COLO668 (cell line): ENCODE data around the gene PRLR.

Source experiments
- DNase-seq: peaks from one replicate; lab custom pipeline; 2025; ENCODE audit not compliant: unreplicated experiment; lab: John Stamatoyannopoulos, UW

PRLR gene

DNA sequence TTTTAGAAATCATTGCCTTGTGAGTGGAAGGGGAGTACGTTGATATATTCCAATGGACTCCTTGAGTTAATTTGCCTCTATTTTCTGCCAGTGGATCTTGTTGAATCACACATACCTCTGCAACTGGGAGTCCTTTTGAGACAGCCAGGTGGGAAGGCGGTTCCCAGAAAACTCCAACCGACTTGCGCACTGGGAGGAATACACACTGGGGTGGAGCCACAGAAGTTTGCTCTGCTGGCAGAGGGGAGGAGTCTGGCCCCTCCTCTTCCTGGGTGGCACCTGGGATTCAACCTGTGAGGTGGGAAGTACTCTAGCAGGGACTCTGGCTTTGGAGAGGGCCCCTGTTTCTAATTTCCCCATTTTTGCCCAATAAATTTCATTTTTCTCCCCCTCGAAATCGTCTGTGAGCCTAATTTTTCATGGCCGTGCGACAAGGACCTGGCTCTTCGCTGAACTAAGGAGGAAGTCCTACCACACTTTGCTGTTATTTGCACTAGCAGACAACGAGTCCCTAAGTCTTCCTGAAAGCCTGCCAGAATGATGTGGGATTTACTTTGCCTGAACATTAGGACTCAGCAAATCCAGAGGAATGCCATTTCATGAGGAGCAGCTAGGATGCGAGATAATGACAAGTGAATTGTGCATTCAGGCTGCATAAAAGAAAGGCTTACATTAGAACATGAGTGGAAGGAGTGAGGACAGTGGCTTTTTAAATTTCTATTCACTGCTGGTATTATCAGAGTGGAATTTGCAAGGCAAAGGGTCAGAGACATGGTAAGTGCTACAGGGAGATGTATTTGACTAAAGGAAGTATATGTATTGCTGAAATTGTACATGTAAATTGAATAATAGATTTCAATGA lies 67.2 kb downstream of the PRLR start:
- no peak for DNase-seq

- DNase-seq, result no peak
These were observed 68.5 kb downstream of the PRLR start for GRCh38 chr5:35161652-35162273.

GRCh38 chr5:35160486-35161116 lies 69.7 kb downstream of the PRLR start:
- DNase-seq, result no peak

DNA sequence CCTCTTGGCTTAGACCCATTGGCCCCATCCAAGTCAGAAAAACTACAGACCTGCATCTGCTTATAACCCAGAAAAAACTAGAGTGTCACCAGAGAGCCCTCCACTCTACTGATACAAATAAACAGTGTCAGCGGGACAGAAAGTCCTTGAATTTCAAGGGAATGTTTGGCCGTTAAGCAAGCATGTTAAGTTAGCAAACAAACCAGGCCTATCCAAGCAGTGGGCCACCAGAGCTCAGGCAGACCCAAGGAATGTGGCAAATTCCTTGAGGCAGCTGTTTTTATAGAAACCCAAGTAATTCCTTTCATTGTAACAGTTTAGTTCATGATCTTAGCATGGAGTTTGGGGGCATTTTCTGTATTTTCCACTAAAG lies 70.9 kb downstream of the PRLR start:
- no peak for DNase-seq

DNA sequence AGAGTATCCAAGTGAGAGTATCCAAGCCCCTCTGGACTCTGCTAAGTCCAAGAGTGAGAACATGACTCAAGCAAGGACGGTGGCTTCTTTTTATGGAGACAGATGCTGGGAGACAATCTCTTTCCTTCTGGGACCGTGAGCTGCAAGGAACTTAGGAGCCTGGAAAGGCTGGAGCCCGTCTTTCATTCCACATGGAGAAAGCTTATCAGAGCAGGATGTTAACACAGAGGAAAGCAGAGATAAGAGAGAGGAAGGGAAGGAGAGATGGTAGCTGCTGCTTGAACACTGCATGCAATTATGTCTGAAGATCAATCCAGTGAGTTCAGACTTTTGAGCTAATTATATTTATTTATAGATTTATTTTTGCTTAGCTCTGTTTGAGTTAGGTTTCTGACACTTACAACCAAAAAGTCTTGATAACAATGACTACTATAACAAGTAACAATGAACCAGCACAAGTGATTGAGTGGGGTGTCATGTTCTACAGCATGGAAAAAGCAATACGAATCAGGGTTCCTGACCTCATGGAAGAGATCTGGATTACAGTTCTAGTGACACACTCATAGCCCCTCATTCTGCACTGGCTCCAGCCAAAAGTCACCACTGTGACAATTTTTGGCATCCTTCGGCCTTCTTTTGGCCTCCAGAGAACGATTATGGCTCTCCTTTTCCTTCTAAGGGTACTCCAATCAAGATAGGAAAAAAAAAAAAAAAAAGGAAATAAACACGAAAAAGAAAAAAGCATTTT lies 71.5 kb downstream of the PRLR start:
- no peak for DNase-seq

GRCh38 chr5:35158204-35158603 lies 72.1 kb downstream of the PRLR start:
- DNase-seq, result no peak

DNA sequence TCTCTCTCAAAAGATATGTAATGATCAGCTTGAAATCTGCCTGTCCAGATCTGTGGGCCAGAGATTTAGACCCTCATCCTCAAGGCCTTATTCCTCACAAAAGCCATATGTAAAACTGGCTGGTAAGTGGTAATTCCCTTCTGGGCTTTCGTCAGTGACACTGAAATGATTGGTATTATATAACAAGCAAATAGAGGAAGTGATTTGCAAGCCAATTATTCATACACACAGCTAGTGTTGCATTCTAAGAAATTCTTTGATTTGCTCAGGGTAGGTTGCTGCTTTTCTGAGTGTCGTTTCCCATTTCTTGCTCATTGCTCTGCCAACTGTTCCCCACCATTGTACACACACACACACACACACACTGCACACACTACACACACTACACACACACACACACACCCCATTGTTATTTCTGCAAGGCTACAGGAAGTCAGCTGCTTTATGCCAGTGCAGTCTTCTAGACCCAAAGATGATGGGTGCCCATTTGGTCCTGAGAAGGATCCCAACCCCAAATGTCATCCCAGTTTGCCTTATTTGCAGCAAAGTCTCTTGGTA lies 76.8 kb downstream of the PRLR start:
- no peak for DNase-seq

GRCh38 chr5:35152733-35153132 lies 77.6 kb downstream of the PRLR start:
- peak; percentile 47 for DNase-seq

- peak; percentile 11 for DNase-seq
These were observed 79.0 kb downstream of the PRLR start for GRCh38 chr5:35151146-35151920.

DNA sequence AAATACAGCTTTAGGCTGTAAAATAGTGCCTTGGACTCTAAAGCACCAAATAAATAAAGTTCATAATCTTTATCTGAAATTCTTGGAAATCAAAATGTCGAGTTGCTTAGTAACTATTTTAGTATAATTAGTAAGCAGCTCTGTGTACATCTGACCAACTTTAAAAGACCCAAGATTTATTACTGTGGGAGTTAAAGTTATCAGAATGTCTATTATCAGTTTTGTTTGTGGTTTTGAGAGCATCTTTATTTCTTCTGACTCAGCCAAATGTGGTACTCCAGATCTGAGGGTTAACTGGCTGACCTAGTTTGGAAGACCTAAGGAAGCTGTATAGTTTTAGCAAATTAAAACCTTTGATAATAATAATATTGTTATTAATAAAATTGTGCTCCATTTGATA lies 81.2 kb downstream of the PRLR start:
- DNase-seq, result no peak

DNA sequence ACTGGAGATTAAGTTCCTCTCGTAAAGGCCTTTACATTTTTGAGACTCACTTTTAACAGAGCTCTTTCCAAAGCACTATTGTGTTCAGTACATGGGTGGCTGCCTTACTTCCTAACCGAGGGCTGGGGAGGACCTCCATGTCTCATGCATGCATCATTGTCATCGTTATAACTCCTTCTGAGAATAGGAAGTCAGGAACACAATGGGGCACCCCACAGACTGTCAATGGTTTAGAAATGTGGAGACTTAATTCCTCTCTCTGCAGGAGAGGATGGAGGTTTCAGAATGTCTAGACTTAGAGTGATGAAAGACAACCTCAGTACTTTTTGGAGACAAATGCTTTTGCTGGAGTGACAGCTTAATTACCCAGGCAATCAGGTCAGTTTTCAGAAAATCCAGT lies 83.9 kb downstream of the PRLR start:
- DNase-seq, result no peak

GRCh38 chr5:35145691-35146317 lies 84.5 kb downstream of the PRLR start:
- no peak for DNase-seq

DNA sequence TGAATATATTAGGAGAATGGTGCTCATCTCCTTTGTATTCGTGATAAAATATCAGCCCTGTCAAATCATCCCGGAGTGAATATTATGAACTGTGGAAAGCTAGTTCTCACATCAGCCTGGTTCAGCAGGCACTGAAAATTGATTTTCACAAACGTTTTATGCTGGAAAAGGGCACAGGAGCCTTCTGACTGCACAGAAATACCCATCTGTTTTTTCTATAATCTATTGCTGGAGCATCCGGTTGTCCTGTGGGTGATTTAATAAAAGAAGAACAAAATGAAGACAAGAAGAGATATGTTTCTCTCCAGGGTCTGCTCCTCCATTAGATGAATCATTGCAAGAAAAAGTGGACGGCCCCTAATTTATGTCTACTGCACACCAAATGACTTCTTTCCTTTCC lies 85.3 kb downstream of the PRLR start:
- DNase-seq, result no peak

DNA sequence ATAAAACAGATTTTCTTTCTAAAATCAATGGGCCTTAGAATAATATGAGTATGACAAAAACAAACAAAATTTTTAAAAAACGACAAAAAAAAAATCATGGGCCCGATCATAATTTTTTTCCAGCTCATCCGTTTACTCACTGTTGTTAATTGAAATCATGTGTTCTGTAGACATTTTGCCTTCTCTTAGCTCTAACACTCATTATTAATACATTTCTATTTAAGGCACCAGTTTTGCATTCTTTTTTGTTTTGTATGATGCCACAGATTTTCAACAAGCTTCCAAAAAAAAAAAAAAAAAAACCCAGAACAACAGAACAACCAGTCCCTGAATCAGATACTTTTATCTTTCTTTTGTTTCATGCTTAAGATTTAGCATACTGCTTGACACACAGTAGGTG lies 86.4 kb downstream of the PRLR start:
- DNase-seq, result no peak

- DNase-seq, result no peak
These were observed 88.5 kb downstream of the PRLR start for GRCh38 chr5:35141739-35142138.

- no peak for DNase-seq
These were observed 92.1 kb downstream of the PRLR start for GRCh38 chr5:35138232-35138631.

DNA sequence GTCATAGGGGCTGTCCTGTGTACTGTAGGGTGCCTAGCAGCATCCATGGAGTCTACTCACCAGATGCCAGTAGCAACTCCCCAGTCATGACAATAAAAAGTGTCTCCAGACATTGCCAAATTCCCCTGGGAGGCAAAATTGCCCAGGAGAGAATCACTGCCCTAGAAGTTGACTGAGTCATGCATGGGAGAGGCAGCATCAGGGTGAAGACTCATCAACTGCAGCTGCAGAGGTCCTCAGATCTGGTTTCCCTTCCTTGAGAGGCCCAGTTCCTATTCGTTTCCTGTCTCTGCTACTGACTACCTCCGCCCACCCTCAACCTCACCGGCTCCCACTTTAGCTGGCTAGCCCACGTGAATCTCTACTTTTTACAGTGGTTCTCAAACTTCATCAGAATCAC lies 93.9 kb downstream of the PRLR start:
- DNase-seq, result no peak

GRCh38 chr5:35135239-35135700 lies 95.0 kb downstream of the PRLR start:
- DNase-seq, result no peak

DNA sequence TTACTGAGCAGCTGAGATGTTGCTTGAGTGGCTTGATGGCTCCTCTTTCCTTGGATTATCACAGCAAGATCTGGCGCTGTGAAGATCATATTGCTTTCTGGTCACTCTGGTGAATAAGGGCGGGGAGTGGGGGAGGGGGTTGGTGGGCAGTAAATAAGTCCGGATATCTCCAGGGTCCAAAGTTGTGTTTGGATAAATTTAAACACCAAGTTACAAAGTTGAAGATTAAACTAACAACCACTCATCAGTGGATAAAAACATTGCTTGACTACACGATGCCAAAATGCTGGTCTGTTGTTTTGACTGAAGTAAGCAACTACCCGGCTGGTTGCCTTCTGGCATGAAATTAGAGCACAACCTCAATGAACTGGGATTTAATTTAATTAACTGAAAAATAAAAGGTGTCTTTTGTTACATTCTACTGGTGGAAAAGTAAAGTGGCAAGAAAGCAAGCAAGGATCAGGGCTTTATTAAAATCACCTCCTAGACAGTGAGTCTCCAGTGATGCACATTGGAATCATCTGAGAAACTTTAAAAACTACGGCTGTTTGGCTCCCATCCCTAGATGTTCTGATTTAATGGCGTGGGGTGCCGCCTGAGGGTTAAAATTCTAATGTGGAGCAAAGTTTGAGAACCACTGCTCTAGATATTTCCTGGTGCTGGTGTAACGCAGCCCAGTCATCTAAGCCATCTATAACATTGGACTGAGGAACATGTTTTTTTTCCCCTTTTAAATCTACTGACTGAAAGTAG lies 95.8 kb downstream of the PRLR start:
- DNase-seq, result no peak
